ENCODE results near the gene ALOX5AP.

Gene ALOX5AP

DNA sequence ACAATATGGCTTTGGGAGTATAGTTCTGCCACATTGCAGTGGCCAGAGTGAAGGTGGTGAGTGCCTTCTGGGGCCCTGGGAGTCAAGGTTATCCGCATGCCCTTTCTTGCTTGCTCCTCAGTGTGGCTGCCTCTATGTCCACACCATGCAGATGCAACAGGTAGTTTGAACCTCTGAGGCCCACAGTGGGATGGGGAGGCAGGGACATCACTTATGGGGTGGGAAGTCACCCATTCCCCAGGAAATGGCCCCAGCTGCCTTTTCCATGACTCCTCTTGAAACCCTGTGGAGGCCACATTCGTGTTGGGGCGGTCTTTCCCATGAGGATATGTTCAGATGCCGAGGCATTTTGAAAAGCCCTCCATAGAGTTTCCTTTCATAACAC is 20.0 kb upstream of the ALOX5AP start:
- no peak for DNase-seq

- DNase-seq, result no peak
Measured at GRCh38 chr13:30715837-30716236, 19.5 kb upstream of the ALOX5AP start.

DNA sequence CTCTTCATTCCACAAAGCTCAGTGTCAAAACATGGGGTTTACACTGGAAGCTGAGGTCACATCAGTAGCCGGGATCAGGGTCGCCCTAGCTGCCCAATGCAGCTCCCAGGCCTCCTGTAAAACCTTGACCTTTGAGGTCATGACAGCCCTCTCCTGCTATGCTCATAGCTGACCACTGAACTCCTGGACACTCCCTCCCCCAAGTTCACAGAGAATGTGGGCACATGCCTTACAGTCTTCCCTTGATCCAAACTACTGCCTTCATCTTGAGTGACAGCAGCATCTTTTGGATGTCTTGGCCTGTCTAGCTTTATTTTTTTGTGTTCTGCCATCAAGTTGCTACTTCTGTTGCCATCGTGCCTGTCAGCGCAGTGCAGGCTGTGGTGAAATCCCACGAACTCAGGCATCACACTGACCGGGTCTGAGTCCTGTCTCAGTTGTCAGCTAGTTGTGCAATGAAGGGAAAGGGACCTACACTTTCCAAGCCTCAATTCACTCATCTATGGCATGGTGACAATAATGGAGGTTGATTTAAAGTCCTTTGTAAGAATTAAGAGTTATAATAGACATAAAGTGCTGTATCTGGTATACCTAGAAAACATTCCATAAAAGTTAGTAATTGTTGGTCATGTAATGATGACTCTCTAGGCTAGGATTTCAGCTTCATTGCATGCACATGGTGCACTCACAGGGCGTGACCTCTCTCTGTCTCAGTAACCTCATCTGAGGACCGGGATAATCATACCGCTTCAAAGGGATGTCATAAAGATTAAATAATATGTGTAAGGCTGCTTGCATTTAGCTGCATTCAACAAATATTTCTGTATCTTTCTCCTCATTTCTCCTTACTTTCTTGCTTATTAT is 16.4 kb upstream of the ALOX5AP start:
- no peak for DNase-seq

- no peak for DNase-seq
Measured at GRCh38 chr13:30719525-30719914, 15.8 kb upstream of the ALOX5AP start.

DNA sequence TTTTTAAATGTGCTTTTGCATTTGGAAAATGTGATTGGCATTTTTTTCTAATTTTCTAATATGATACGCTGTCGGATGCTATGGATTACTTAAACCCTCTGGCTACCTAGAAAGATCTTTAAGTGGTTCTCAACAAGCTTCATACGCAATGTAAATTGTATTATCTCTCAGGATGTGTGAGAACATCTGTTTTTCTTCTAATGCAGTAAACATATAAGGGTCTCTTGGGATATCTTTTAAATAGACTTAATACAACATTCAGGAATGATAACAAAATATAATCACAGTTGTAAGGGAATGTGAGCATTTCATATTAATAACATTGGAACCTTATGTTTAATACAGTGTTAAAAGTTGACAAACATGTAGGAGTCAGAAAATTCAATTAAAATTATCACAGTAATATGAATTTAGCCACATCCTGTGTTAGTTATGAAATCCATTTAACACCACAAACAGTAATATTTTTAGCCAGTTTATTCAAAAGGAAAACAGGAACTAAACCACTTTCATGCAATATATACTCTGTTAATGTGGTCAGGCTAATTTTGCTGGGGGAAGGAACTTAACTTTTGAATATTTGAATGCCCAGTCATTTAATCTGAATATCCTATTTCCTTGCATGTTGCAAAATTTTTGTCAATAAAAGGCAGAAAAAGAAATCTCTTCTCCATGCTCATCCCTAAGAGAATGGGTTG is 15.0 kb upstream of the ALOX5AP start:
- no peak for DNase-seq

- no peak for DNase-seq
Measured at GRCh38 chr13:30721936-30722335, 13.4 kb upstream of the ALOX5AP start.

DNA sequence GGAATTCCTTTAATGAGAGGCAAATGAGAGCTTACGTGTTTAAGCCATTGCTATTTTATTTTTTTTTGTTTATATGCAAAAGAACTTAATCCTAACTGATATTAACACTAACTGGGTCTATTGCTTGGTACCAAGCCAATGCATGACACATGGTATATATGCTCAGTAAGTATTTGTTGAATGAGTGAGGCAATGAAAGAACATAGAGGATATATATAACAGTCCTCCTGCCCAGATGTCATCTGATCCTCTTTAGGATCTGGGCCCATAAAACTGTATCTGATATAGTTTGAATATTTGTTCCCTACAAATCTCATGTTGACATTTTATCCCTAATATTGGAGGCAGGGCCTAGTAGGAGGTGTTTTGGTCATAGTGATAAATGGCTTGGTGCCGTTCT is 13.0 kb upstream of the ALOX5AP start:
- no peak for DNase-seq

- no peak for DNase-seq
Measured at GRCh38 chr13:30724778-30725177, 10.6 kb upstream of the ALOX5AP start.

DNA sequence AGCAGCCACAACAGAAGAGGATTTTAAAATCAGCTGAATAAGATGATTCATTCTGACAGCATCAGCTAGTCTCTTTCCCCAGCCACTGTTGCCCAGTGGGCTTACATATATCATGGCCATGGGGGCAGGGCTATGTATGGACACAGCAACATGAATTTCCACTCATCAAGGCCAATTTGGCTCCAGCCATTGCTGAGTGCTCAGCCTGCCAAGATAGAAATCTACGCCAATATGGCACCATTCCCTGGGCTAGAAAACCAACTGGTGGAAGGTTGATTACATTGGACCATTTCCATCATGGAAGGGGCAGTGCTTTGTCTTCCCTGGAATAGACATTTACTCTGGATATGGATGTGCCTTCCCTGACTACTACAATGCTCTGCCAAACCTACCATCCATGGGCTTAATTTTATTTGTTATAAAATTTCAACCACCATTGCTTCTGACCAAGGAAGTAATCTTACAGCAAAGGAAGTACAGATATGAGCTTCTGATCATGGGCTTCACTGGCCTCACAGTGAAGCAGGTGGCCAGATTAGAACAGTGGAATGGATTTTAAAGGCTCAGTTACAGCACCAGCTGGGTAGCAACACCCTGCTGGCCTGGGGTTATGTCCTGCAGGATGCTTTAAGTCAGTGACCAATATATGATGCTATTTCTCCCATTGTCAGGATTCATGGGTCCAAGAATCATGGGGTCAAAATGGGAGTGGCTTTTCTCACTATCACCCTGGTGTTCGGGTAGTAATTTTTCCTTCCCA is 9.8 kb upstream of the ALOX5AP start:
- no peak for DNase-seq

DNA sequence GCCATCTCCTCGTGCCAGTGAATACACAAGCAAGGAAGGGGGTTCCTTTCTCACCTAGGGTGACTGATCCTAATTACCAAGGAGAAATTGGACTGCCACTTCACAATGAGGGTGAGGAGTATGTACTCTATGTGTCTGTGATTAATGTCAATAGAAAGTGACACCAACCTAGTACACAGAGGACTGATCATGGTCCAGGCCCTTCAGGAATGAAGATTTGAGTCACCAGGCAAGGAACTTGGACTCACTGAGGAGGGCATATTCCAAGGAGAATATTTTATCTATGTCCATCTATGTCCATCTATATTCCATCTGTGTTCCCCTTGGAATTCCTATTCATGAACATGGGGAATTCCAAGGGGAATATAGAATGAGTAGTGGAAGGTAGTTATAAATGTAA is 9.2 kb upstream of the ALOX5AP start:
- no peak for DNase-seq

DNA sequence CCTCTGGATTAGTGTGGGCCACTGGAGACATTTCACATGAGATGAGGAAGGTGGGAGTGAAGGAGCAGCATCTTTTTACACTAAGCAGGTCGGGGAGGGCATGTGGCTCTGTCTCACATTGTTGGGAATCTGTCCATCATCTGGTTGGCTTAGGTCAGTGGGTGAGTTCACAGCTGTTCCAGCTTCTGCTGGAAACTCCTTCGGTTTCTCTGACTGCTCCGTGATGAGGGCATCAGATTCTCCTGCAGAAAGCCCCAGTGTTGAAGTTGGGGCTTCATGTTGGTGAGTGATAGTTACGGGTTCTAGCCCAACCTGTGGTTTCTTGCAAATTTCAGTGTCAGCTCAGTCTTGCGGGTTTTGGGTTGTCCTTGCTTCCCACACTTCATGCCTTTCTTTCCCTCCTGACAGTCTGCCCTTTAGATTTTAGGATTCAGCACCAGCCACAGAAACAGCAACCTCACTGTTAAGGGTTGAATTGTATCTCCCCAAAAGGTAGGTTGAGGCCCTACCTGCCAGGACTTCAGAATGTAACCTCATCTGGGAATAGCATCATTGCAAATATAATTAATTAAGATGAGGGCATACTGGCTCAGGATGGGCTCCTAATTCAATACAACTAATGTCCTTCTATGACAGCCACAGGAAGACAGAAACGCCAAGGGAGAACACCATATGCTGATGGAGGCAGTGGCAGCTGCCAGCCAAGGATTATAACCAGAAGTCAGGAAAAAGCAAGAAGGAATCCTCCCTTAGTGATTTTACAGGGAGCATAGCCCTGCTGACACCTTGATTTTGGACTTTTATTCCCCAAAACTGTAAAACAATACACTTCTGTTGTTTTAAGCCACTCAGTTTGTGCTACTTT is 7.6 kb upstream of the ALOX5AP start:
- DNase-seq, result no peak

GRCh38 chr13:30729801-30730200 is 5.5 kb upstream of the ALOX5AP start:
- no peak for DNase-seq

GRCh38 chr13:30730526-30730925 is 4.8 kb upstream of the ALOX5AP start:
- no peak for DNase-seq

- no peak for DNase-seq
Measured at GRCh38 chr13:30731361-30732045, 3.8 kb upstream of the ALOX5AP start.

DNA sequence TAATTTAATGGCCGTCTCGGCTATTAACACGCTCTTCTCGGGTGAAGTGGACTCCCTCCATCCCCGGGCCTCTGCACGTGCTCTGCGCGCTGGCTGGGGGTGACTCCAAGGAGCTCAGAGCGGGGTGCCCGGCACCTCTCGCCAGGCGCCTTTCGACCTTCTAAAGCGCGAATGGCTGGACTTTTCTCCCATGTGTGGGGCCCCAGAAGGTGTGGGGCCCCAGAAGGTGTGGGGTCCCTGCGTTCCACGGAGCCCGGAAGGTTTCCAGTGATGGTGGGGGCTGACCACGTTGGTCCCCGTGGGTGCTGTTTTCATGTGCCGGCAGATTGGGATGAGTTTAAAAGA is 3.3 kb upstream of the ALOX5AP start:
- no peak for DNase-seq

DNA sequence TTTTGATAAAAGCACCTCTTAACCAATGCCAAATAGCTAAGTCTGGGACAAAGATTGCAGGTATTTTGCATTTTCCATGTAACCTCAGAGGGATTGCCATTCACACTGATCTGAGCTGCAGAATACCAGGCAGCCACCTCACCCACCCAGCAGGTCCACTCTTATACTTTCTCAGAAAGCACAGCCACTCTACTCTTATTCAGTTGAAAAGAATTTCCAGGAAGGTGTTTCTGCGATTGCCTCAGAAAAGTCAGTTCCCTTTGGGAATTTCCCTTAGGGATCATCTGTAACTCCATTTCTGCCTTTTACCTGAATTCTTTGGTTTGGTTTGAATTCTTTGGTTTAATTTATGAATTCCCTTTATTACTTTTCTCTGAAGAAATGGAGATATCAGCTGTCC is 904 bp upstream of the ALOX5AP start:
- DNase-seq, result no peak

DNA sequence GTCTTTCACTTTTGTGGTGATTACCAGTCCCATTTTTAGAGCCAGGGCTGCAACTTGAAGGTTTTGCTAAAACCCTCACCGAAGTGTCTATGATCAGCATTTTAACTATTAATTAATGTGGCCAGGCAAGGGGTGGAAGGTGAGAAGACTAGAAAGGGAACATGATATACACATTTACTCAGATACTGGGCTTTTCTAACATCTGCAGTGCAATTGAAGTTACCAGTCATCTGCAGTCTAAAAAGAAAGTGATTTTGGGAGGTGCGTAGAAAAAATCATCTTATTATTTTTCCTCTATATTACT is 481 bp downstream of the ALOX5AP start:
- DNase-seq, result no peak

DNA sequence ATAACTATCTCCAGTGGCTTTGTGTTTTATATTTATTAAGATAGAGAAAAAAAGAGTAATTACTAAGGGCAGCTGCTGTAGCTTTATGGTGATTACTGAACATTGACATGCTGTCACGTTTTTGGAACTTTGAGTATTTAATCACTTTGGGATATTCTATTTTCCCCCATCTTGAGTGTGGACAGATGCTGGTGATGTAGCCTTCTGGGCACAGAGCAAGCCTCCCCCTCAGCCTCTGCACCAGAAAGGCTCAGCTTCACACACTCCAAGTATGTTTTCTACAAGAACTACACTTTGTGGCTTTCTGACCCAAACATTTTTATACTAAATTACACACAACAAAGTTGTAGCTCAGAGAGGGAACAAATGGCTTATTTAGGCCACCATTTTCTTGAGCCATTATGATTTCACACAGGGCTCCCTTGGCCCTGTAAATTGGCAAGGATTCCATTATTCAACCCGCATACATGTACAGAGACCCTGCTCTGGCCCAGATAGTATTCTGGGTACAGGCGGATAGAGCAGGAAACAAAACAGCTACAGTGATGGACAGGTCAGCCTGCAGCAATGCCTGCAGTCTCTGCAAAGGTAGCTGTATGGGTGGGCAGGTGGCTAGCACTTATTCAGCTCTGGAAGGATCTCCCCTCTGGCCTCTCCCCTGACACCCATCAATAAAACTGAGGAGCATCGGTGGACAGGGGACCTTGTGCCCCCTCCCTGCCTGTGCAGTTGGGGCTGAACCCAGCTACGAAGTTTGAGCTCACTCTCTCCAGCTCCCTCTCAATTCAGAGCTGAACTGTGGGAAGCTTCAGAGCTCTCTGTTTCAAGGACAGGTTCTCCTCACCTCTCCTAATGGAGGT is 1.3 kb downstream of the ALOX5AP start:
- no peak for DNase-seq

GRCh38 chr13:30737511-30738337 is 2.4 kb downstream of the ALOX5AP start:
- DNase-seq, result no peak

DNA sequence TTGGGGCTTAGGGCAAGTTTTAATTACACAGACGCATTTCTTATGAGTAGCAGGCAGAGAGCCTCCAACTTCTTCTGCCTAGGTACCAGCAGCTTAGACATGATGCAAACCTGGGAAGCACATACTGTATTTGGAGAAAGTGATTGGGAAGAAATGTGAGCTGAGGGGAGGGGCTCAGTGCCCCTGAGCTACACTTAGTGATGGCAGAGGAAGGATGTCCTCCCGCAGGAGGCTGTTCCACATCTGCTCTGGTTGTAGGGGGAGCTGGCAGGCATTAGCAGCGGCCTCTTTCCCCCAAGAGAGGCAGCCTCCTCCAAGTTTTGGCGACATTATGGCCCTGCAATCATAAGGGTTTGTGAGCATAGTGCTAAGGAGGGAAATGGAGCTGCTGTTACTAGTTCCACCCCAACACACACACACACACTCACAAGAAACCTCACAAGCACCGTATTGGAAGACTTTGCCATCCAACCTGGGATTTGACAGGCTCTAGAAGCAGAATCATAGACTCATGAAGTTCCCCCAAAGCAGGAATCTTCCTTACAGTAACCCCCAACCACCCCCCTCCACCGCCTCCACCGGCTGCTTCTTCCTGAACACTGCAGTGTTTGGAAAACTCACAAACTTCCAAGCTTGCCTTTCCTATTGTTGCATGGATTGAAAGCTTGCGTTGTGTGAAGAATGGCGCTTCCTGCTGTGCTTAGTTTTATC is 3.3 kb downstream of the ALOX5AP start:
- no peak for DNase-seq
